Measurements from ENCODE around the gene SAMD10. TPM values are rescaled to one million over a fixed set of nuclear protein-coding genes. Genes with fewer than 3 reads are reported as not detected.

The SAMD10 gene
- total and polyA plus RNA-seq, 2 experiments from 2014 or later: 1.3 TPM

- H3K4me2 ChIP-seq (ENCODE audit: unreplicated experiment): peak overlapping the region; percentile 84
- WGBS, 2 experiments (ENCODE audit: low coverage in 1 of 2, low lambda C conversion rate in 2 of 2, missing lambda C conversion rate in 2 of 2): 64 to 65% methylated on average over 14 of the region's 14 CpGs
- no peaks in the 10 kb centered on the region for H3K9me2 ChIP-seq (ENCODE audit: insufficient read depth)
- no peaks in the 10 kb centered on the region for H4K20me1 ChIP-seq (ENCODE audit: insufficient read depth)
- H3K36me3 ChIP-seq (ENCODE audit: low read depth): no peaks in the 10 kb centered on the region
- no peak for DNase-seq
- peaks cover 5% of the 10 kb centered on the region for H3F3A ChIP-seq (ENCODE audit: insufficient read depth)
- H3K4me3 ChIP-seq: peak overlapping the region; percentile 83
- H3K27ac ChIP-seq: no peak overlapping the region
- TF ChIP-seq EZH2phosphoT487 (IDR thresholded peaks at IDR 0.05; ENCODE audit: insufficient read depth, low read depth) (no peak), EZH2 (IDR thresholded peaks at IDR 0.05; ENCODE audit: insufficient read depth, poor library complexity, severe bottlenecking) (no peak)
- H3K9me3 ChIP-seq (ENCODE audit: low read depth): no peaks in the 10 kb centered on the region
- peak overlapping the region; percentile 88 for H3K9ac ChIP-seq
- in situ Hi-C loops (cut with MboI): no loop called here
- H3K79me2 ChIP-seq (ENCODE audit: insufficient read depth): peaks cover 14% of the 10 kb centered on the region
- H2AFZ ChIP-seq: no peak overlapping the region
- H3K4me1 ChIP-seq (ENCODE audit: insufficient read depth): peaks cover 5% of the 10 kb centered on the region
- H3K27me3 ChIP-seq (replicated peaks; ENCODE audit: insufficient read depth): no peaks in the 10 kb centered on the region
Observed at GRCh38 chr20:63968136-63968927, 11.1 kb downstream of the SAMD10 start.

- Histone ChIP-seq H3K9me2 (ENCODE audit: insufficient read depth) (no peaks in the 10 kb centered on the region), H3K9me3 (ENCODE audit: low read depth) (no peaks in the 10 kb centered on the region), H2AFZ (no peak overlapping the region), H4K20me1 (ENCODE audit: insufficient read depth) (no peaks in the 10 kb centered on the region), H3F3A (ENCODE audit: insufficient read depth) (no peaks in the 10 kb centered on the region), H3K4me1 (ENCODE audit: insufficient read depth) (peaks cover 5% of the 10 kb centered on the region), H3K4me2 (ENCODE audit: unreplicated experiment) (no peak overlapping the region), H3K27me3 (replicated peaks; ENCODE audit: insufficient read depth) (no peaks in the 10 kb centered on the region), H3K27ac (no peak overlapping the region), H3K79me2 (ENCODE audit: insufficient read depth) (peaks cover 14% of the 10 kb centered on the region), H3K9ac (no peak overlapping the region), H3K4me3 (no peak overlapping the region), H3K36me3 (ENCODE audit: low read depth) (no peaks in the 10 kb centered on the region)
- no peak for DNase-seq
- TF ChIP-seq EZH2phosphoT487 (IDR thresholded peaks at IDR 0.05; ENCODE audit: insufficient read depth, low read depth): no peak
- in situ Hi-C loops (cut with MboI): no loop called here
- WGBS, 2 experiments (ENCODE audit: low coverage in 1 of 2, low lambda C conversion rate in 2 of 2, missing lambda C conversion rate in 2 of 2): 84% methylated on average over 28 of the region's 28 CpGs
Observed at GRCh38 chr20:63967330-63968135, 11.9 kb downstream of the SAMD10 start.

- 77 to 83% methylated on average over 11 to 13 of the region's 13 CpGs for WGBS, 2 experiments (ENCODE audit: low coverage in 1 of 2, low lambda C conversion rate in 2 of 2, missing lambda C conversion rate in 2 of 2)
- Histone ChIP-seq H3K27ac (no peak overlapping the region), H3K9me3 (ENCODE audit: low read depth) (no peaks in the 10 kb centered on the region), H3K36me3 (ENCODE audit: low read depth) (no peaks in the 10 kb centered on the region), H3K9ac (no peak overlapping the region), H3K4me3 (no peak overlapping the region), H3K27me3 (replicated peaks; ENCODE audit: insufficient read depth) (no peaks in the 10 kb centered on the region), H3K9me2 (ENCODE audit: insufficient read depth) (no peaks in the 10 kb centered on the region), H4K20me1 (ENCODE audit: insufficient read depth) (no peaks in the 10 kb centered on the region), H3K79me2 (ENCODE audit: insufficient read depth) (peaks cover 14% of the 10 kb centered on the region), H3K4me2 (ENCODE audit: unreplicated experiment) (no peak overlapping the region), H3F3A (ENCODE audit: insufficient read depth) (no peaks in the 10 kb centered on the region), H2AFZ (no peak overlapping the region), H3K4me1 (ENCODE audit: insufficient read depth) (peaks cover 5% of the 10 kb centered on the region)
- in situ Hi-C loops (cut with MboI): no loop called here
- no peak for DNase-seq
- TF ChIP-seq EZH2phosphoT487 (IDR thresholded peaks at IDR 0.05; ENCODE audit: insufficient read depth, low read depth): no peak
- TF ChIP-seq EZH2 (IDR thresholded peaks at IDR 0.05; ENCODE audit: insufficient read depth, poor library complexity, severe bottlenecking): no peak
Observed at GRCh38 chr20:63966944-63967322, 12.5 kb downstream of the SAMD10 start.

GRCh38 chr20:63966172-63966943 lies 13.1 kb downstream of the SAMD10 start:
- WGBS, 2 experiments (ENCODE audit: low coverage in 1 of 2, low lambda C conversion rate in 2 of 2, missing lambda C conversion rate in 2 of 2): 87 to 95% methylated on average over 22 to 27 of the region's 27 CpGs
- Histone ChIP-seq H3K79me2 (ENCODE audit: insufficient read depth) (peaks cover 14% of the 10 kb centered on the region), H3K4me3 (no peak overlapping the region), H3K4me2 (ENCODE audit: unreplicated experiment) (no peak overlapping the region), H3K9ac (no peak overlapping the region), H3K27me3 (replicated peaks; ENCODE audit: insufficient read depth) (no peaks in the 10 kb centered on the region), H3K9me2 (ENCODE audit: insufficient read depth) (no peaks in the 10 kb centered on the region), H4K20me1 (ENCODE audit: insufficient read depth) (no peaks in the 10 kb centered on the region), H3K4me1 (ENCODE audit: insufficient read depth) (peaks cover 5% of the 10 kb centered on the region), H3K27ac (no peak overlapping the region), H3K36me3 (ENCODE audit: low read depth) (no peaks in the 10 kb centered on the region), H3K9me3 (ENCODE audit: low read depth) (no peaks in the 10 kb centered on the region), H2AFZ (no peak overlapping the region), H3F3A (ENCODE audit: insufficient read depth) (no peaks in the 10 kb centered on the region)
- in situ Hi-C loops (cut with MboI): no loop called here
- TF ChIP-seq EZH2 (IDR thresholded peaks at IDR 0.05; ENCODE audit: insufficient read depth, poor library complexity, severe bottlenecking) (no peak), EZH2phosphoT487 (IDR thresholded peaks at IDR 0.05; ENCODE audit: insufficient read depth, low read depth) (no peak)
- no peak for DNase-seq

All from GM23248 (cell line).